ENCODE data around the gene P2RX3. TPM values are rescaled to one million over a fixed set of nuclear protein-coding genes. Genes with fewer than 3 reads are reported as not detected.

P2RX3 gene
- total RNA-seq, 1 donor from 2014 or later: not detected

DNA sequence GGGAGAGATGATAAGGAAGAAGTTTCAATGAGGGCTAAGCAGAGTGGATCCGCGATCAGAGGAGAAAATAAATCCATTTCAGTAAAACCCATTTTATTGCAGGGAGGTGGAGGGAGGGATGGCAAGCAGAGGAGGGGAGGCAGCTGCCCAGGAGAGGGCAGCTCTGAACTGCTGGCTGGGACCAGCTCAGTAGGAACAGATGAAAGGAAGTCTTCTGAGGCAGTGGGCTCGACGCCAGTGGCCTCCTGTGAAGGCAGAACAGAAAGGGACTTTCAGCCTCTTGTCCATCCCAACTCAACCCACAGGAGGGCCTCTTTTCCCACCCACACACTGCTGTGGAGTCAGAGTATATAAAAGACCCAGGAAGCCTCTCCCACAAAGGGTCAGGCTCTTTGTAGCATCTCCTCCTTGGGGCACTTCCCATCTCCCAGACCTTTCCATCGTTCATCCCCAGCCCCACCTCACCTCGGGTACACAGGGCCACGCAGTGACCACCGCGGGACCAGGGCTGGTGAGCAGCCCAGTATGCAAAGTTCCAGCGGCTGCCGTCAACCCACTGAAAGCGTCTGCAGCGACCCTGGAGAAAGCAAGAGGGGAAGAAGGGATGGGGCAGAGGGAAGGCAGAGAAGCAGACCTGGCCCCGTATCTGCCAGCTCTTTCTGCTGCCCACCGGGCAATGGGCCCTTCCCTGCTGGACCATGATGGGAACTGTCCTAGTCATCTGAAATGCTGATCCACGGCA is 49.3 kb downstream of the P2RX3 start:
- TF ChIP-seq, protein P1, sequence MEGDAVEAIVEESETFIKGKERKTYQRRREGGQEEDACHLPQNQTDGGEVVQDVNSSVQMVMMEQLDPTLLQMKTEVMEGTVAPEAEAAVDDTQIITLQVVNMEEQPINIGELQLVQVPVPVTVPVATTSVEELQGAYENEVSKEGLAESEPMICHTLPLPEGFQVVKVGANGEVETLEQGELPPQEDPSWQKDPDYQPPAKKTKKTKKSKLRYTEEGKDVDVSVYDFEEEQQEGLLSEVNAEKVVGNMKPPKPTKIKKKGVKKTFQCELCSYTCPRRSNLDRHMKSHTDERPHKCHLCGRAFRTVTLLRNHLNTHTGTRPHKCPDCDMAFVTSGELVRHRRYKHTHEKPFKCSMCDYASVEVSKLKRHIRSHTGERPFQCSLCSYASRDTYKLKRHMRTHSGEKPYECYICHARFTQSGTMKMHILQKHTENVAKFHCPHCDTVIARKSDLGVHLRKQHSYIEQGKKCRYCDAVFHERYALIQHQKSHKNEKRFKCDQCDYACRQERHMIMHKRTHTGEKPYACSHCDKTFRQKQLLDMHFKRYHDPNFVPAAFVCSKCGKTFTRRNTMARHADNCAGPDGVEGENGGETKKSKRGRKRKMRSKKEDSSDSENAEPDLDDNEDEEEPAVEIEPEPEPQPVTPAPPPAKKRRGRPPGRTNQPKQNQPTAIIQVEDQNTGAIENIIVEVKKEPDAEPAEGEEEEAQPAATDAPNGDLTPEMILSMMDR (IDR thresholded peaks at IDR 0.05; ENCODE audit: unreplicated experiment): no peak
- H3K27me3 Mint-ChIP-seq: peaks cover 60% of the 10 kb centered on the region
- no peaks in the 10 kb centered on the region for H3K4me1 Mint-ChIP-seq (ENCODE audit: low read depth)
- H3K27ac Mint-ChIP-seq: no peak overlapping the region
- no peak overlapping the region for H3K4me3 Mint-ChIP-seq (ENCODE audit: low read depth)
- DNase-seq (ENCODE audit: low spot score, unreplicated experiment): no peak
- H3K9me3 Mint-ChIP-seq (ENCODE audit: low read depth): no peaks in the 10 kb centered on the region
- H3K36me3 Mint-ChIP-seq (ENCODE audit: insufficient read depth): no peaks in the 10 kb centered on the region

DNA sequence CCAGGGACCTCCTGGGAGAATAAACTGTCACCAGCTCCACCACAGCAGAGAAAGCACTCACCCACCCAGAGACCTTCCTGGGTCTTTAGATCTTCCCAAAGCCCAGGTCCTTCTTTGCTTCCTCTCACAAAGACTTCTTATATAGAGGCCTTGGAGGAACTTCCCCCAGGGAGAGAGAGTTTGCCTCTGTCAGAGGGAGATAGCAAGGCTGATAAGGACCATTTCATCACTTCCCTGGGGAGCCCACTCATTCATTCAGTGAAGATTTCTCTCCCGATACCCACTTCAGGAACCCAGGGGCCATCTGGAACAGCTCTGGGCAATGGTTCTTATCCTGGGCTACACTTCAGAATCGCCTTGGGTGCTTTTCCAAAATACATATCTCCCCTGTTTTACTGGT is 52.4 kb downstream of the P2RX3 start, which contains the start of gene PRG2:
Gene PRG2, minus strand, starts transcription at position 116 of the 400 bp plus-strand sequence. CDS start 706 bp downstream, outside the sequence.
- no peak for DNase-seq (ENCODE audit: low spot score, unreplicated experiment)
- Mint-ChIP-seq H3K36me3 (ENCODE audit: insufficient read depth) (no peaks in the 10 kb centered on the region), H3K27me3 (peaks cover 54% of the 10 kb centered on the region), H3K9me3 (ENCODE audit: low read depth) (no peaks in the 10 kb centered on the region), H3K4me1 (ENCODE audit: low read depth) (no peaks in the 10 kb centered on the region), H3K27ac (no peak within 1 kb of the TSS), H3K4me3 (ENCODE audit: low read depth) (no peak within 1 kb of the TSS)
- TF ChIP-seq, protein P1 (IDR thresholded peaks at IDR 0.05; ENCODE audit: unreplicated experiment): no peak

DNA sequence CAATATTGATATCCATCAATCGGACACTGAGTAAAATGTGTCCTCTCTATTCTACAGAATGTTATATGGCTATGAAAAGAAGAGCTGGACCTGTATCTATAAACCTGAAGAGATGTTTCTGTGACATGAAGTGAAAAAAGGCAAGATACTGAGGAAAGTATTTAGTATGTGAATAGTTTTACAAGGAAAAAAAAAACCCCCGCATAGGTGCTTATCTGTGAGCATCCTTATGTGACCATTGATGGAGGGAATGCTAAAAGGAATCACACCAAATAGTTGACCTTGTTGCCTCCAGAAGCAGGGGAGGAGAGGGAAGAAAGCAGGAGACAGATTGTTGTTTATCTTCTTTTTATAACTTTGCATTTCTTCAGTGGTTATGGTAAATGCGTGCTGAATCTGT is 53.0 kb downstream of the P2RX3 start:
- peaks cover 49% of the 10 kb centered on the region for H3K27me3 Mint-ChIP-seq
- no peaks in the 10 kb centered on the region for H3K36me3 Mint-ChIP-seq (ENCODE audit: insufficient read depth)
- no peak overlapping the region for H3K4me3 Mint-ChIP-seq (ENCODE audit: low read depth)

DNA sequence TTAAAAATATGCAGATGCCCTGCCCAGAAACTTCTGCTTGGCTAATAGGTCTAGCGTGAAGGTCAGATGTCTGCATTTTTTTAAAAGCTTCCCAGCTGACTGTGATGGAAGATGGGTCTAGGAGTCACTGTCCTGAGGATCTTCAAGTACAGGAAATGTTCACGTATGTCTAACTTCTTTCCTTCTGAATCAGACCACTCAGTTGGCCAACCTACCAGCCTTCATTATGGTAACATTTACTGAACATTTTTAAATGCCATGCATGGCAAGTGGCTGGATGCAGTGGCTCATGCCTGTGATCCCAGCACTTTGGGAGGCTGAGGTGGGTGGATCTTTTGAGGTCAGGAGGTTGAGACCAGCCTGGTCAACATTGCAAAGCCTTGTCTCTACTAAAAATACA is 53.4 kb downstream of the P2RX3 start:
- no peaks in the 10 kb centered on the region for H3K4me1 Mint-ChIP-seq (ENCODE audit: low read depth)
- H3K9me3 Mint-ChIP-seq (ENCODE audit: low read depth): no peaks in the 10 kb centered on the region
- H3K36me3 Mint-ChIP-seq (ENCODE audit: insufficient read depth): no peaks in the 10 kb centered on the region
- H3K4me3 Mint-ChIP-seq (ENCODE audit: low read depth): no peak overlapping the region
- H3K27ac Mint-ChIP-seq: no peak overlapping the region
- H3K27me3 Mint-ChIP-seq: peaks cover 45% of the 10 kb centered on the region
- DNase-seq (ENCODE audit: low spot score, unreplicated experiment): no peak
- TF ChIP-seq, protein P1 (IDR thresholded peaks at IDR 0.05; ENCODE audit: unreplicated experiment): no peak

More for the DNA sequence above, 53.0 kb downstream of the P2RX3 start:
- TF ChIP-seq, protein P1 (IDR thresholded peaks at IDR 0.05; ENCODE audit: unreplicated experiment): no peak
- Mint-ChIP-seq H3K4me1 (ENCODE audit: low read depth) (no peaks in the 10 kb centered on the region), H3K27ac (no peak overlapping the region), H3K9me3 (ENCODE audit: low read depth) (no peaks in the 10 kb centered on the region)
- DNase-seq (ENCODE audit: low spot score, unreplicated experiment): no peak

DNA sequence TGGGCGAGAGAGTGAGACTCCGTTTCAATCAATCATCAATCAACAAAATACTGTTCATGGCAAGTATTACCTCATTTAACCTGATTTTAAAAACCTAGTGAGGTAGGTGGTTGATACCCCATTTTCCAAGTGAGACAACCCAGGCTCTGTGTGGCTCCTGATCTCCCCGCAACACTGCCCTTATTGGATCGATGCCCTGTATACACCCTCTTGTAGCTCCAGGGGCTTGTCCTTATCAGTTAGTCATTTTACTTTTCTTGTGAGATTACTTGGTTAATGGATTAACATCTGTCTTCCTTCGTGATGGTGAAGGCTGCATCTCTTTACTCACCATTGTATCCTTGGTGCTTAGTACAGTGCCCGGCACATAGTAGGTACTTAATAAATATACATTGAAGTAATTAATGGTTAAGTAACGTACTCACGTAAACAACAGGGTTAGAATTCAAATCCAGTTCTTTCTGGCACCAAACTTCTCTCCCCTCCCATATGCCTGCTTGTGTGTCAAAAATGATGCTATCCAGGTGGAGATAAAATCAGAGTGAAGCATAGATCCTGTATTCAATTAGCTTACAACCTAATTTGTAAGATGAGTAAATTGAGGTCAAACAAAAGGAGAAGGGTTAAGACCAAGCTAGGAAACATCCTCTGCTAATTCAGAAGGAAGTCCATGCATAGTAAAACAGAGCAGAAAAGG is 54.1 kb downstream of the P2RX3 start:
- no peaks in the 10 kb centered on the region for H3K36me3 Mint-ChIP-seq (ENCODE audit: insufficient read depth)
- peaks cover 40% of the 10 kb centered on the region for H3K27me3 Mint-ChIP-seq
- H3K4me1 Mint-ChIP-seq (ENCODE audit: low read depth): no peaks in the 10 kb centered on the region
- TF ChIP-seq, protein P1 (IDR thresholded peaks at IDR 0.05; ENCODE audit: unreplicated experiment): no peak
- H3K4me3 Mint-ChIP-seq (ENCODE audit: low read depth): no peak overlapping the region
- no peak overlapping the region for H3K27ac Mint-ChIP-seq
- no peak for DNase-seq (ENCODE audit: low spot score, unreplicated experiment)
- H3K9me3 Mint-ChIP-seq (ENCODE audit: low read depth): no peaks in the 10 kb centered on the region
